Esophagus squamous epithelium (tissue), 5 donors: ENCODE results near the gene UNC5C. TPM values are rescaled to one million over a fixed set of nuclear protein-coding genes. Genes with fewer than 3 reads are reported as not detected.

Experiments
- DNase-seq: peaks from one replicate; lab custom pipeline; 2025; lab: John Stamatoyannopoulos, UW
- H3K27ac ChIP-seq, 4 donors: fragments of 200-600 bp; sonication (generic); one replicate each; pipeline ENCODE4 v1.5.1; 2016 to 2019; ENCODE audit warnings: mild to moderate bottlenecking in 1 of 4
- H3K27me3 ChIP-seq, 4 donors: fragments of 200-600 bp; sonication (generic); 1 replicate in 3 of 4; 2 replicates in 1 of 4; pipeline versions ENCODE4 v1.5.1 to v1.6.0; 2017 to 2021; ENCODE audit warnings: antibody characterized with exemption in 1 of 4
- H3K36me3 ChIP-seq, 3 donors: fragments of 200-600 bp; sonication (generic); one replicate each; pipeline ENCODE4 v1.5.1; 2016 to 2019
- H3K4me1 ChIP-seq, 3 donors: fragments of 200-600 bp; sonication (generic); one replicate each; pipeline ENCODE4 v1.5.1; 2017 to 2019
- H3K4me3 ChIP-seq, 4 donors: fragments of 200-600 bp; sonication (generic); 1 replicate in 3 of 4; 2 replicates in 1 of 4; pipeline ENCODE4 v1.5.1; 2016 to 2019; ENCODE audit warnings: mild to moderate bottlenecking in 2 of 4, moderate library complexity in 1 of 4
- H3K9me3 ChIP-seq, 3 donors: fragments of 200-600 bp; sonication (generic); one replicate each; pipeline ENCODE4 v1.5.1; 2016 to 2019
- CTCF ChIP-seq, 6 experiments: fragments of 450-650 bp in 4 of 6; fragments of 200-600 bp in 2 of 6; sonication (generic) in 2 of 6; IDR thresholded peaks; one replicate each; pipeline ENCODE4 v1.5.1; 2016 to 2019; ENCODE audit warnings: antibody characterized with exemption in 6 of 6, mild to moderate bottlenecking in 4 of 6, moderate library complexity in 4 of 6
- POLR2A ChIP-seq, 4 donors: fragments of 450-650 bp; IDR thresholded peaks; one replicate each; pipeline ENCODE4 v1.6.1; 2017; ENCODE audit warnings: antibody characterized with exemption in 4 of 4, mild to moderate bottlenecking in 4 of 4, moderate library complexity in 3 of 4
- WGBS, 2 donors: methylation state at CpG; one replicate each; pipeline ENCODE4 v1.1.5; 2018; 5-methylcytosine and 5-hydroxymethylcytosine counted together
- intact Hi-C: fragments of 100-400 bp; cut with DNase I; formaldehyde crosslinking; loops from one replicate; pipeline ENCODE4 v1.15.0; 2022
- total RNA-seq, 4 donors: library from RNA; depleted of rRNA; stranded (reverse); fragments of >200 nt; gene quantifications; one replicate each; pipeline ENCODE4 v1.1.0, GENCODE V29; 2016
- donor health status: DM: yes; HTN: yes; CAD: no.

Gene UNC5C
- total RNA-seq, 4 donors from 2014 or later = 0.11 to 0.95 (median 0.36) TPM

- Histone ChIP-seq H3K4me3 (no peak overlapping the region), H3K27me3 (no peaks in the 10 kb centered on the region), H3K36me3 (no peaks in the 10 kb centered on the region), H3K4me1 (no peaks in the 10 kb centered on the region), H3K9me3 (no peaks in the 10 kb centered on the region), H3K27ac (no peak overlapping the region)
- intact Hi-C loops = no loop called here
- TF ChIP-seq CTCF (IDR thresholded peaks at IDR 0.05) (no peak), POLR2A (IDR thresholded peaks at IDR 0.05) (no peak)
- WGBS, 2 donors = 68 to 80% methylated on average over 2 of the region's 2 CpGs
- DNase-seq = no peak
Measured at GRCh38 chr4:95158045-95158444, 390.7 kb downstream of the UNC5C start.

GRCh38 chr4:95157596-95157995, 391.2 kb downstream of the UNC5C start:
- H3K4me3 ChIP-seq = no peak overlapping the region
- intact Hi-C loops = no loop called here
- no peaks in the 10 kb centered on the region for H3K9me3 ChIP-seq
- TF ChIP-seq POLR2A (IDR thresholded peaks at IDR 0.05) (no peak), CTCF (IDR thresholded peaks at IDR 0.05) (no peak)
- no peak for DNase-seq
- H3K36me3 ChIP-seq = no peaks in the 10 kb centered on the region
- H3K27ac ChIP-seq = no peak overlapping the region
- H3K4me1 ChIP-seq = no peaks in the 10 kb centered on the region
- no peaks in the 10 kb centered on the region for H3K27me3 ChIP-seq

GRCh38 chr4:95156452-95156765, 392.4 kb downstream of the UNC5C start:
- H3K36me3 ChIP-seq = no peaks in the 10 kb centered on the region
- no peak overlapping the region for H3K27ac ChIP-seq
- H3K9me3 ChIP-seq = no peaks in the 10 kb centered on the region
- DNase-seq = no peak
- peak in 1 of 6 experiments; percentile 7 for TF ChIP-seq CTCF (IDR thresholded peaks at IDR 0.05)
- TF ChIP-seq POLR2A (IDR thresholded peaks at IDR 0.05) = no peak
- WGBS, 2 donors = 29 to 40% methylated on average over 3 of the region's 3 CpGs
- H3K27me3 ChIP-seq = no peaks in the 10 kb centered on the region
- intact Hi-C loops = no loop called here
- no peak overlapping the region for H3K4me3 ChIP-seq
- H3K4me1 ChIP-seq = no peaks in the 10 kb centered on the region

GRCh38 chr4:95155759-95156451, 392.9 kb downstream of the UNC5C start:
- Histone ChIP-seq H3K4me3 (no peak overlapping the region), H3K27ac (no peak overlapping the region), H3K27me3 (no peaks in the 10 kb centered on the region), H3K4me1 (no peaks in the 10 kb centered on the region), H3K9me3 (no peaks in the 10 kb centered on the region), H3K36me3 (no peaks in the 10 kb centered on the region)
- intact Hi-C loops = no loop called here
- no peak for DNase-seq
- 57 to 75% methylated on average over 2 of the region's 2 CpGs for WGBS, 2 donors
- TF ChIP-seq CTCF (IDR thresholded peaks at IDR 0.05) (peak in 5 of 6 experiments; percentile 17 to 48 (median 33)), POLR2A (IDR thresholded peaks at IDR 0.05) (no peak)

GRCh38 chr4:95153182-95153581, 395.6 kb downstream of the UNC5C start:
- Histone ChIP-seq H3K4me3 (no peak overlapping the region), H3K36me3 (no peaks in the 10 kb centered on the region), H3K9me3 (no peaks in the 10 kb centered on the region), H3K27me3 (no peaks in the 10 kb centered on the region), H3K27ac (no peak overlapping the region), H3K4me1 (no peaks in the 10 kb centered on the region)
- no peak for DNase-seq
- 71 to 73% methylated on average over 5 of the region's 5 CpGs for WGBS, 2 donors
- intact Hi-C loops = no loop called here
- TF ChIP-seq CTCF (IDR thresholded peaks at IDR 0.05) (no peak), POLR2A (IDR thresholded peaks at IDR 0.05) (no peak)
